H1 (cell line): Measurements from ENCODE around the gene MB. TPM values are rescaled to one million over a fixed set of nuclear protein-coding genes. Genes with fewer than 3 reads are reported as not detected.

Experiments used
- EP300 ChIP-seq, 2 experiments: IDR thresholded peaks; 1 replicate in 1 of 2; 2 replicates in 1 of 2; pipeline ENCODE4 v1.6.1; 2011 to 2012; ENCODE audit warnings: low read depth in 2 of 2, low read length in 2 of 2, mild to moderate bottlenecking in 2 of 2, borderline replicate concordance in 1 of 2, inconsistent platforms in 1 of 2, moderate library complexity in 1 of 2
- KDM5A ChIP-seq: fragments of 200-600 bp; IDR thresholded peaks from 2 replicates; pipeline ENCODE4 v1.7.1; 2012; ENCODE audit warnings: mild to moderate bottlenecking, low read length, inconsistent platforms, mixed read lengths
- MAFK ChIP-seq: IDR thresholded peaks from 2 replicates; pipeline ENCODE4 v1.6.1; 2012; ENCODE audit warnings: low read depth, mild to moderate bottlenecking, improper control_type of control experiment, low read length
- NANOG ChIP-seq: IDR thresholded peaks from 2 replicates; pipeline ENCODE4 v1.6.1; 2011; ENCODE audit warnings: low read length, low read depth, mild to moderate bottlenecking, inconsistent platforms; ENCODE audit not compliant: insufficient read depth, poor library complexity, severe bottlenecking
- RBBP5 ChIP-seq: IDR thresholded peaks from 2 replicates; pipeline ENCODE4 v1.7.1; 2012; ENCODE audit warnings: low read depth, mild to moderate bottlenecking, inconsistent platforms, low read length, moderate library complexity, borderline replicate concordance
- RXRA ChIP-seq: IDR thresholded peaks from 2 replicates; pipeline ENCODE4 v1.6.1; 2011; ENCODE audit warnings: low read depth, mild to moderate bottlenecking, low read length, moderate library complexity; ENCODE audit not compliant: insufficient read depth
- SAP30 ChIP-seq: fragments of 300-600 bp; sonication (generic); IDR thresholded peaks from 2 replicates; pipeline ENCODE4 v1.7.1; 2012; ENCODE audit warnings: low read length, moderate library complexity, mild to moderate bottlenecking, inconsistent platforms; ENCODE audit not compliant: insufficient read depth, insufficient replicate concordance
- SIRT6 ChIP-seq: IDR thresholded peaks from one replicate; pipeline ENCODE4 v1.7.1; 2012; ENCODE audit warnings: low read length, inconsistent platforms
- polyA plus RNA-seq, 7 experiments: library from polyadenylated mRNA; depleted of rRNA in 3 of 7; stranded (reverse) in 5 of 7; unstranded in 2 of 7; fragments of >200 nt in 5 of 7; fragments of 200-250 nt in 2 of 7; gene quantifications; 1 replicate in 5 of 7; 2 replicates in 1 of 7; 4 replicates in 1 of 7; pipeline versions ENCODE4 v1.2.1 to v1.2.3, GENCODE V29; 2011 to 2013; ENCODE audit warnings: missing spikeins in 2 of 7, mixed read lengths in 2 of 7
- total RNA-seq: library from RNA; stranded (reverse); fragmentation: NEBNext Ultra II Directional; extraction: Animal tissue kit (Norgen Biotek cat#: 25700); gene quantifications from 2 replicates; pipeline ENCODE4 v1.2.1, GENCODE V29; 2021

MB gene
- total and polyA plus RNA-seq, 2 of the 8 experiments (the other 6 are each of a cell fraction or from before 2014, with no cell fraction given) = 1.5 TPM; not detected in 1

DNA sequence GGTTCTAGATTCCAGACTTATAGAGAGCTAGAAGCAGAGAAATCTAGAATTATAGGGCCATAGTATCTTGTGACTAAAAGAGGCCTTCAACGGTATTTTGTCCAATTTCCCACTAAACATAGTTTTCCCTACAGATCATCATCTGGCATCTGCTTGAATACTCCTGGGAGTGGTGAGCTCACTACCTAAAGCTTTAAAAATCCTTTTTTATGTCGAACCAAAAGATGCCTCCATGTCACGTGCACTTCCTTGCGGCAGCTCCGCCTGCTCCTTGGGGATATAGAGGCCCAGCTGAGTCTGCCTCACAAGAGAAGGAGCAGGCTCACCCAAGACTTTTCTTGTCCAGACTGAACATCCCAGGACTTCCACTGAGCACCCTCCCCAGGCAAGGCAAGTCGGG lies 4.3 kb upstream of the MB start (continued):
- TF ChIP-seq EP300 (IDR thresholded peaks at IDR 0.05; ENCODE audit: borderline replicate concordance in 1 of 2, low read depth in 2 of 2, low read length in 2 of 2) (no peak), KDM5A (no peak), RBBP5 (no peak), SAP30 (no peak), SIRT6 (no peak), RXRA (no peak), NANOG (no peak), MAFK (no peak)
